B cell (primary cell): ENCODE data around the gene SLC37A1. TPM values are rescaled to one million over a fixed set of nuclear protein-coding genes. Genes with fewer than 3 reads are reported as not detected.

Experiments
- ATAC-seq: fragments of 200-7000 bp; cut with Tn5 transposase; one replicate; pipeline ENCODE4 v1.10.0; 2021; ENCODE audit warnings: low read depth, mild to moderate bottlenecking, moderate number of reproducible peaks, moderate library complexity
- CTCF ChIA-PET: fragments of 350-600 bp; sonication (Branson Sonifier 250); formaldehyde crosslinking; loops from one replicate; lab custom pipeline; 2021; ENCODE audit warnings: antibody characterized with exemption, inconsistent platforms; lab: Charles Lee
- POLR2A ChIA-PET: fragments of 350-600 bp; sonication (Branson Sonifier 250); formaldehyde crosslinking; loops from one replicate; lab custom pipeline; 2021; ENCODE audit warnings: antibody characterized with exemption; lab: Charles Lee
- DNase-seq: peaks from one replicate; pipeline ENCODE4 v3.0.0; 2013
- H2AFZ ChIP-seq: 2 replicates; pipeline ENCODE4 v1.6.1; 2012; ENCODE audit warnings: mild to moderate bottlenecking, low read depth, low read length; ENCODE audit not compliant: insufficient read depth, poor library complexity, severe bottlenecking
- H3K27ac ChIP-seq, 2 donors: 1 replicate in 1 of 2; 2 replicates in 1 of 2; pipeline ENCODE4 v1.5.1; 2012 to 2013; ENCODE audit warnings: low read length in 2 of 2, mild to moderate bottlenecking in 2 of 2, moderate library complexity in 1 of 2
- H3K27me3 ChIP-seq, 4 experiments: fragments of 200-600 bp in 1 of 4; sonication (generic) in 1 of 4; replicated peaks in 1 of 4; 1 replicate in 2 of 4; 2 replicates in 2 of 4; pipeline versions ENCODE4 v1.6.1 to v1.7.0; 2013 to 2016; ENCODE audit warnings: low read length in 3 of 4, mild to moderate bottlenecking in 2 of 4, mixed read lengths in 1 of 4, moderate library complexity in 1 of 4; ENCODE audit not compliant: insufficient read depth in 4 of 4, control insufficient read depth in 3 of 4; ENCODE audit errors: control extremely low read depth in 1 of 4
- H3K36me3 ChIP-seq, 2 experiments: replicated peaks in 1 of 2; 1 replicate in 1 of 2; 2 replicates in 1 of 2; pipeline versions ENCODE4 v1.6.1 to v1.7.1; 2013; ENCODE audit warnings: low read length in 1 of 2; ENCODE audit not compliant: insufficient read depth in 2 of 2, control insufficient read depth in 1 of 2; ENCODE audit errors: control extremely low read depth in 1 of 2, extremely low read depth in 1 of 2
- H3K4me1 ChIP-seq, 2 donors: fragments of 200-600 bp in 1 of 2; sonication (generic) in 1 of 2; 1 replicate in 1 of 2; 2 replicates in 1 of 2; pipeline versions ENCODE4 v1.5.1 to v1.6.1; 2013 to 2017; ENCODE audit warnings: low read length in 2 of 2; ENCODE audit not compliant: control insufficient read depth in 2 of 2, insufficient read depth in 2 of 2
- H3K4me2 ChIP-seq: replicated peaks from 2 replicates; pipeline ENCODE3; 2012; ENCODE audit warnings: mild to moderate bottlenecking, low read depth, low read length; ENCODE audit not compliant: poor library complexity, severe bottlenecking
- H3K4me3 ChIP-seq, 5 experiments: fragments of 200-600 bp in 1 of 5; sonication (generic) in 1 of 5; 1 replicate in 3 of 5; 2 replicates in 2 of 5; pipeline versions ENCODE4 v1.5.1 to v1.7.0; 2011 to 2016; ENCODE audit warnings: low read length in 4 of 5, mild to moderate bottlenecking in 4 of 5, low read depth in 2 of 5, control low read depth in 1 of 5, moderate library complexity in 1 of 5; ENCODE audit not compliant: insufficient read depth in 1 of 5; ENCODE audit errors: control extremely low read depth in 1 of 5, extremely low read depth in 1 of 5
- H3K79me2 ChIP-seq: fragments of 200-600 bp; sonication (generic); one replicate; pipeline ENCODE4 v1.6.0; 2016; ENCODE audit warnings: low read length; ENCODE audit not compliant: control insufficient read depth, insufficient read depth
- H3K9ac ChIP-seq: fragments of 200-600 bp; sonication (generic); 2 replicates; pipeline ENCODE4 v1.6.1; 2017; ENCODE audit warnings: mild to moderate bottlenecking, low read length, moderate library complexity
- H3K9me3 ChIP-seq, 3 donors: one replicate each; pipeline versions ENCODE4 v1.6.1 to v1.7.1; 2013; ENCODE audit warnings: low read length in 2 of 3; ENCODE audit not compliant: control insufficient read depth in 2 of 3, insufficient read depth in 1 of 3; ENCODE audit errors: control extremely low read depth in 1 of 3
- H4K20me1 ChIP-seq: 2 replicates; pipeline ENCODE4 v1.6.0; 2012; ENCODE audit warnings: mild to moderate bottlenecking, low read length; ENCODE audit not compliant: insufficient read depth, control insufficient read depth, poor library complexity, severe bottlenecking
- H3K27ac Mint-ChIP-seq: one replicate; pipeline ENCODE4 v1.8.0; 2021; ENCODE audit warnings: mixed read lengths
- H3K27me3 Mint-ChIP-seq: one replicate; pipeline ENCODE4 v1.8.0; 2021; ENCODE audit warnings: mixed read lengths
- H3K4me1 Mint-ChIP-seq: one replicate; pipeline ENCODE4 v1.8.0; 2021; ENCODE audit warnings: mixed read lengths
- H3K4me3 Mint-ChIP-seq: one replicate; pipeline ENCODE4 v1.8.0; 2021; ENCODE audit warnings: mixed read lengths
- H3K9me3 Mint-ChIP-seq: one replicate; pipeline ENCODE4 v1.8.0; 2022; ENCODE audit warnings: mixed read lengths; ENCODE audit not compliant: insufficient read depth
- CTCF ChIP-seq: fragments of 200-600 bp; IDR thresholded peaks from one replicate; pipeline ENCODE4 v1.8.0; 2022; ENCODE audit warnings: antibody characterized with exemption, mild to moderate bottlenecking
- EZH2 ChIP-seq: IDR thresholded peaks from 2 replicates; pipeline ENCODE4 v1.6.1; 2012; ENCODE audit warnings: borderline replicate concordance, low read depth, mild to moderate bottlenecking, moderate library complexity, low read length; ENCODE audit not compliant: insufficient read depth, poor library complexity, severe bottlenecking
- WGBS: methylation state at CpG from one replicate; pipeline ENCODE4 v1.1.5; 2013; ENCODE audit warnings: missing lambda C conversion rate; ENCODE audit not compliant: insufficient coverage; 5-methylcytosine and 5-hydroxymethylcytosine counted together
- intact Hi-C: fragments of 100-400 bp; cut with micrococcal nuclease; formaldehyde crosslinking; loops from one replicate; pipeline ENCODE4 v1.10.0; 2022
- polyA plus RNA-seq: library from polyadenylated mRNA; depleted of rRNA; stranded (reverse); fragments of >200 nt; gene quantifications from 2 replicates; pipeline ENCODE4 v1.2.3, GENCODE V29; 2012
- total RNA-seq, 2 donors: library from RNA; stranded (reverse); fragments of 120-200 nt in 1 of 2; gene quantifications; 1 replicate in 1 of 2; 2 replicates in 1 of 2; pipeline versions ENCODE4 v1.2.3 to v1.2.4, GENCODE V29; 2013 to 2022

SLC37A1 gene
- total and polyA plus RNA-seq, 2 donors (not counting 1 experiment from before 2014, with no cell fraction given), result 38.1 to 60.2 TPM

GRCh38 chr21:42579456-42580075 lies 65.9 kb downstream of the SLC37A1 start:
- Histone ChIP-seq H2AFZ (no peak overlapping the region), H3K4me3 (no peak overlapping the region), H3K36me3 (peaks cover 0 to 16% of the 10 kb centered on the region in 2 experiments), H3K9ac (no peak overlapping the region), H3K9me3 (peaks cover 0 to 9% (median 4%) of the 10 kb centered on the region in 3 donors), H3K4me1 (no peaks in the 10 kb centered on the region), H3K27ac (no peak overlapping the region), H3K79me2 (no peaks in the 10 kb centered on the region), H4K20me1 (no peaks in the 10 kb centered on the region), H3K4me2 (no peak overlapping the region), H3K27me3 (no peaks in the 10 kb centered on the region)
- H3K4me3 Mint-ChIP-seq, result no peak overlapping the region
- TF ChIP-seq CTCF, result no peak
- TF ChIP-seq EZH2, result no peak
- whole genome bisulfite sequencing, result 89% methylated on average over 20 of the region's 22 CpGs
- DNase-seq (no peak), ATAC-seq (no peak)
- intact Hi-C loops, result no loop called here
- ChIA-PET POLR2A (no interaction called here), CTCF (no interaction called here)
- H3K27me3 Mint-ChIP-seq, result no peaks in the 10 kb centered on the region
- H3K27ac Mint-ChIP-seq, result no peak overlapping the region
- no peaks in the 10 kb centered on the region for H3K4me1 Mint-ChIP-seq
- peaks cover 8% of the 10 kb centered on the region for H3K9me3 Mint-ChIP-seq

- DNase-seq, result no peak
- Histone ChIP-seq H3K79me2 (no peaks in the 10 kb centered on the region), H3K4me1 (no peaks in the 10 kb centered on the region), H2AFZ (no peak overlapping the region), H3K9me3 (peaks cover 0 to 5% (median 4%) of the 10 kb centered on the region in 3 donors), H3K27me3 (no peaks in the 10 kb centered on the region), H3K4me2 (no peak overlapping the region), H3K4me3 (no peak overlapping the region), H4K20me1 (no peaks in the 10 kb centered on the region), H3K36me3 (peaks cover 0 to 9% of the 10 kb centered on the region in 2 experiments), H3K9ac (no peak overlapping the region), H3K27ac (no peak overlapping the region)
- ChIA-PET POLR2A (no interaction called here), CTCF (no interaction called here)
- Mint-ChIP-seq H3K4me3 (no peak overlapping the region), H3K27ac (no peak overlapping the region), H3K9me3 (peaks cover 8% of the 10 kb centered on the region), H3K27me3 (no peaks in the 10 kb centered on the region), H3K4me1 (no peaks in the 10 kb centered on the region)
- TF ChIP-seq EZH2 (no peak), CTCF (no peak)
- no peak for ATAC-seq
- intact Hi-C loops, result no loop called here
- 92% methylated on average over 13 of the region's 16 CpGs for WGBS
These were observed 66.6 kb downstream of the SLC37A1 start for GRCh38 chr21:42580076-42580792.
